ENCODE results near the gene SLC10A2. TPM values are rescaled to one million over a fixed set of nuclear protein-coding genes. Genes with fewer than 3 reads are reported as not detected.

SLC10A2 gene
- not detected for total RNA-seq (2013)
- polyA plus RNA-seq, result not detected
- not detected in 2 replicates for polyA minus RNA-seq
- total RNA-seq, result 0 to 1.4 (median 0) reads per million in 11 experiments

- H3K27me3 ChIP-seq (ENCODE audit: control insufficient read depth in 2 of 2, insufficient read depth in 2 of 2, low read length in 2 of 2), result no peaks in the 10 kb centered on the region
- H4K20me1 ChIP-seq (ENCODE audit: insufficient read depth, low read length), result no peaks in the 10 kb centered on the region
- intact Hi-C loops (cut with micrococcal nuclease), result no loop called here
- H3K9me3 Mint-ChIP-seq, result peaks cover 1 to 17% (median 5%) of the 10 kb centered on the region in 7 donors
- no peak within 1 kb of the TSS for H2AFZ ChIP-seq (ENCODE audit: insufficient read depth, low read depth, low read length, poor library complexity, severe bottlenecking)
- 73% methylated on average over 4 of the region's 9 CpGs for WGBS (ENCODE audit: insufficient coverage)
- H3K9ac ChIP-seq (ENCODE audit: insufficient read depth, low read length, poor library complexity, severe bottlenecking), result no peak within 1 kb of the TSS
- no peaks in the 10 kb centered on the region for H3K4me1 ChIP-seq (ENCODE audit: control insufficient read depth in 1 of 2, insufficient read depth in 2 of 2, low read length in 2 of 2)
- H3K79me2 ChIP-seq (ENCODE audit: insufficient read depth, low read length), result no peaks in the 10 kb centered on the region
- H3K36me3 Mint-ChIP-seq, result no peaks in the 10 kb centered on the region
- no peaks in the 10 kb centered on the region for H3K27me3 Mint-ChIP-seq (ENCODE audit: low read depth in 3 of 3)
- H3K36me3 ChIP-seq (replicated peaks in 1 of 2; ENCODE audit: control insufficient read depth in 1 of 2, insufficient read depth in 2 of 2, low read length in 2 of 2), result no peaks in the 10 kb centered on the region
- no peak within 1 kb of the TSS for H3K4me3 ChIP-seq (replicated peaks in 1 of 3; ENCODE audit: low read depth in 2 of 3, low read length in 3 of 3)
- no peak for TF ChIP-seq CTCF (IDR thresholded peaks at IDR 0.05)
- no peak within 1 kb of the TSS for H3K4me2 ChIP-seq (replicated peaks; ENCODE audit: extremely low read depth, low read length, poor library complexity, severe bottlenecking)
- H3K4me3 Mint-ChIP-seq, result no peak within 1 kb of the TSS
- no peak for DNase-seq
- H3K27ac ChIP-seq (ENCODE audit: low read depth in 1 of 2, low read length in 2 of 2), result no peak within 1 kb of the TSS
- peaks cover 8 to 11% of the 10 kb centered on the region in 2 donors for H3K9me3 ChIP-seq (replicated peaks in 1 of 2; ENCODE audit: control insufficient read depth in 1 of 2, insufficient read depth in 1 of 2, low read length in 2 of 2)
- H3K4me1 Mint-ChIP-seq, result no peaks in the 10 kb centered on the region
- no peak within 1 kb of the TSS for H3K27ac Mint-ChIP-seq
Observed at GRCh38 chr13:103066079-103066780, at the start of gene SLC10A2. Gene SLC10A2 (minus strand): TSS chr13:103066417. CDS start chr13:103066249, 168 bp downstream.

- no peak overlapping the region for H3K4me2 ChIP-seq (replicated peaks; ENCODE audit: extremely low read depth, low read length, poor library complexity, severe bottlenecking)
- H3K36me3 Mint-ChIP-seq, result no peaks in the 10 kb centered on the region
- H3K9ac ChIP-seq (ENCODE audit: insufficient read depth, low read length, poor library complexity, severe bottlenecking), result no peak overlapping the region
- H3K27ac ChIP-seq (ENCODE audit: low read depth in 1 of 2, low read length in 2 of 2), result no peak overlapping the region
- intact Hi-C loops (cut with micrococcal nuclease), result no loop called here
- H3K4me1 ChIP-seq (ENCODE audit: control insufficient read depth in 1 of 2, insufficient read depth in 2 of 2, low read length in 2 of 2), result no peaks in the 10 kb centered on the region
- H2AFZ ChIP-seq (ENCODE audit: insufficient read depth, low read depth, low read length, poor library complexity, severe bottlenecking), result no peak overlapping the region
- DNase-seq, result no peak
- peaks cover 0 to 4% (median 0%) of the 10 kb centered on the region in 3 donors for H3K27me3 Mint-ChIP-seq (ENCODE audit: low read depth in 3 of 3)
- H3K4me3 ChIP-seq (replicated peaks in 1 of 3; ENCODE audit: low read depth in 2 of 3, low read length in 3 of 3), result no peak overlapping the region
- H3K27me3 ChIP-seq (ENCODE audit: control insufficient read depth in 2 of 2, insufficient read depth in 2 of 2, low read length in 2 of 2), result no peaks in the 10 kb centered on the region
- no peak overlapping the region for H3K4me3 Mint-ChIP-seq
- no peak for TF ChIP-seq CTCF (IDR thresholded peaks at IDR 0.05)
- H3K9me3 ChIP-seq (replicated peaks in 1 of 2; ENCODE audit: control insufficient read depth in 1 of 2, insufficient read depth in 1 of 2, low read length in 2 of 2), result no peaks in the 10 kb centered on the region
- no peaks in the 10 kb centered on the region for H4K20me1 ChIP-seq (ENCODE audit: insufficient read depth, low read length)
- H3K27ac Mint-ChIP-seq, result no peak overlapping the region
- no peaks in the 10 kb centered on the region for H3K36me3 ChIP-seq (replicated peaks in 1 of 2; ENCODE audit: control insufficient read depth in 1 of 2, insufficient read depth in 2 of 2, low read length in 2 of 2)
- peaks cover 0 to 14% (median 2%) of the 10 kb centered on the region in 7 donors for H3K9me3 Mint-ChIP-seq
- 100% methylated on average over 1 of the region's 3 CpGs for WGBS (ENCODE audit: insufficient coverage)
- no peaks in the 10 kb centered on the region for H3K79me2 ChIP-seq (ENCODE audit: insufficient read depth, low read length)
- H3K4me1 Mint-ChIP-seq, result no peaks in the 10 kb centered on the region
Observed at GRCh38 chr13:103107580-103107979, 41.4 kb upstream of the SLC10A2 start.

Data from CD14-positive monocyte (primary cell).